Calu3 (cell line): ENCODE measurements around the gene SNAPC2. TPM values are rescaled to one million over a fixed set of nuclear protein-coding genes. Genes with fewer than 3 reads are reported as not detected.

Experiments
- BruUV-seq: library from RNA; stranded (reverse); fragments of 400-500 nt; replicated peaks from 2 replicates; lab custom pipeline; 2021; lab: Mats Ljungman, UMichigan
- CTCF ChIA-PET: fragments of 300-600 bp; sonication (Branson Sonifier 250); formaldehyde crosslinking; loops from one replicate; lab custom pipeline; 2022; ENCODE audit warnings: antibody characterized with exemption; lab: Charles Lee
- DNase-seq: peaks from one replicate; pipeline ENCODE4 v3.0.0; 2022
- H3K27ac Mint-ChIP-seq: one replicate; pipeline ENCODE4 v1.8.0; 2022; ENCODE audit warnings: mixed read lengths; ENCODE audit not compliant: unreplicated experiment
- H3K27me3 Mint-ChIP-seq: one replicate; pipeline ENCODE4 v1.8.0; 2022; ENCODE audit warnings: mixed read lengths; ENCODE audit not compliant: unreplicated experiment
- H3K36me3 Mint-ChIP-seq: one replicate; pipeline ENCODE4 v1.8.0; 2022; ENCODE audit warnings: mild to moderate bottlenecking, moderate library complexity, mixed read lengths; ENCODE audit not compliant: insufficient read depth, unreplicated experiment
- H3K4me1 Mint-ChIP-seq: one replicate; pipeline ENCODE4 v1.8.0; 2022; ENCODE audit warnings: mild to moderate bottlenecking, low read depth, mixed read lengths; ENCODE audit not compliant: unreplicated experiment
- H3K4me3 Mint-ChIP-seq: one replicate; pipeline ENCODE4 v1.8.0; 2022; ENCODE audit warnings: mild to moderate bottlenecking, low read depth, moderate library complexity, mixed read lengths; ENCODE audit not compliant: unreplicated experiment
- H3K9me3 Mint-ChIP-seq: one replicate; pipeline ENCODE4 v1.8.0; 2022; ENCODE audit warnings: low read depth, mixed read lengths; ENCODE audit not compliant: unreplicated experiment
- intact Hi-C: fragments of 100-400 bp; cut with micrococcal nuclease; formaldehyde crosslinking; loops from one replicate; pipeline ENCODE4 v1.10.0; 2022; ENCODE audit not compliant: unreplicated experiment
- total RNA-seq: library from RNA; stranded (reverse); gene quantifications from 2 replicates; pipeline ENCODE4 v1.2.3, GENCODE V29; 2022
- TF ChIP-seq, protein P1 (sequence below): fragments of 200-600 bp; IDR thresholded peaks from one replicate; pipeline ENCODE4 v1.8.0; 2022; ENCODE audit warnings: antibody characterized with exemption; ENCODE audit not compliant: unreplicated experiment

The SNAPC2 gene
- total RNA-seq, 1 experiment from 2014 or later = 12.1 TPM

DNA sequence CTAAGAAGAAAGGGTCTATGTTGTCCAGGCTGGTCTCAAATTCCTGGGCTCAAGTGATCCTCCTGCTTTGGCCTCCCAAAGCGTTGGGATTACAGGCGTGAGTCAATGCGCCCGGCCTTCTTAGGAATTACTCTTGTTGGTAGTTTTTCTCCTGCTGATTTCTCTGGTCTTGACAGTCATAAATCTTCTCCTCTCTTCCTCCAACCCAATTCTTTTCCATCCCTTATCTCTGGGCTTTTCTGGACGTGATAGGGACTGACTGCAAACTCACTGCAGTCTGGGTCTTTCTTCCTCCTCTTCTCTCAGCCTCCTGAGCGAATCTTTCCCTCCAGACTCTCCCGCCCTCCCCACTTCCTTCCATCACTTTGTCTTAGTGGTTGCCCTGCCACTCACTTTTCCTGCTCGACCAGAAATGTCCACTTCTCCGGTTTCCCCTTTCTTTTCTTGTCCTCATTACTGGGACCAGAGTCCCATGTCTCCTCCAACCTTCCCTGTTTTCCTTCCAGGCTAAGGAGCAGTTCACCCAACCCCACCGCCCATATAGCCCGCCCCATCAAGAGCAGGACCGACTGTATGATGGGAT, 45.2 kb downstream of the SNAPC2 start:
- Mint-ChIP-seq H3K27me3 (no peaks in the 10 kb centered on the region), H3K9me3 (no peaks in the 10 kb centered on the region), H3K4me3 (no peak overlapping the region), H3K36me3 (peaks cover 24% of the 10 kb centered on the region), H3K27ac (no peak overlapping the region), H3K4me1 (no peaks in the 10 kb centered on the region)
- TF ChIP-seq, protein P1, sequence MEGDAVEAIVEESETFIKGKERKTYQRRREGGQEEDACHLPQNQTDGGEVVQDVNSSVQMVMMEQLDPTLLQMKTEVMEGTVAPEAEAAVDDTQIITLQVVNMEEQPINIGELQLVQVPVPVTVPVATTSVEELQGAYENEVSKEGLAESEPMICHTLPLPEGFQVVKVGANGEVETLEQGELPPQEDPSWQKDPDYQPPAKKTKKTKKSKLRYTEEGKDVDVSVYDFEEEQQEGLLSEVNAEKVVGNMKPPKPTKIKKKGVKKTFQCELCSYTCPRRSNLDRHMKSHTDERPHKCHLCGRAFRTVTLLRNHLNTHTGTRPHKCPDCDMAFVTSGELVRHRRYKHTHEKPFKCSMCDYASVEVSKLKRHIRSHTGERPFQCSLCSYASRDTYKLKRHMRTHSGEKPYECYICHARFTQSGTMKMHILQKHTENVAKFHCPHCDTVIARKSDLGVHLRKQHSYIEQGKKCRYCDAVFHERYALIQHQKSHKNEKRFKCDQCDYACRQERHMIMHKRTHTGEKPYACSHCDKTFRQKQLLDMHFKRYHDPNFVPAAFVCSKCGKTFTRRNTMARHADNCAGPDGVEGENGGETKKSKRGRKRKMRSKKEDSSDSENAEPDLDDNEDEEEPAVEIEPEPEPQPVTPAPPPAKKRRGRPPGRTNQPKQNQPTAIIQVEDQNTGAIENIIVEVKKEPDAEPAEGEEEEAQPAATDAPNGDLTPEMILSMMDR = no peak
- CTCF ChIA-PET = no interaction called here
- intact Hi-C loops = no loop called here
- no TSS peak for BruUV-seq
- no peak for DNase-seq

DNA sequence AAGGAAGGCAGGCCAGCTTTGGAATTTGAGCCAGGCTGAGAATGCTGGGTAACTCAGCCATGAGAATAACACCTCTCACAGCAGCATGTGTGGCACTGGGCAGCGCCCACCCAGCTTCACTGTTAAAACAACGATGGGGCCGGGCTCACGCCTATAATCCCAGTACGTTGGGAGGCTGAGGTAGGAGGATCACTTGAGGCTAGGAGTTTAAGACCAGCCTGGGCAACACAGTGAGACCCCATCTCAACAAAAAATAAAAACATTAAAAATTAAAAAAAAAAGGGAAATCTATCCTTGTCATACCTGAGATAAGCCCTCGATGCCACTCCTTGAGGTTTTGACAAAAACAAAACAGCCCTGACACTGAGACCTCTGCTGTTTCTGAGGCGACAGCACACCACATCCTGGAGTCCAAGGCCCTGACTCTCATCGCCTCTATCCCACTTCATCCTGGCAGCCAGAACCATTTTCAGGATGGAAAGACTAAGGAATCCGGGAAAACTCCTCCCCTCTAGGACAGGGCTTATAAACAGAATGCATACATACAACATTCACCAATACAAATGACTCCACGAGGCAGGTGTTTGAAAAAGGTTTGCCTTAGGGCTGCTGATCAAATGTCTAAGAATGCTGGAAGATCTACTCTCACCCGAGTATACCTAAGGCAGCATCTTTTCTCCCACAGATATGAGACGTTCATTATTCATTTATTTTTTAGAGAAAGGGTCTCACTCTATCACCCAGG, 46.0 kb downstream of the SNAPC2 start:
- Mint-ChIP-seq H3K36me3 (peaks cover 28% of the 10 kb centered on the region), H3K4me3 (no peak overlapping the region)
- CTCF ChIA-PET = no interaction called here

DNA sequence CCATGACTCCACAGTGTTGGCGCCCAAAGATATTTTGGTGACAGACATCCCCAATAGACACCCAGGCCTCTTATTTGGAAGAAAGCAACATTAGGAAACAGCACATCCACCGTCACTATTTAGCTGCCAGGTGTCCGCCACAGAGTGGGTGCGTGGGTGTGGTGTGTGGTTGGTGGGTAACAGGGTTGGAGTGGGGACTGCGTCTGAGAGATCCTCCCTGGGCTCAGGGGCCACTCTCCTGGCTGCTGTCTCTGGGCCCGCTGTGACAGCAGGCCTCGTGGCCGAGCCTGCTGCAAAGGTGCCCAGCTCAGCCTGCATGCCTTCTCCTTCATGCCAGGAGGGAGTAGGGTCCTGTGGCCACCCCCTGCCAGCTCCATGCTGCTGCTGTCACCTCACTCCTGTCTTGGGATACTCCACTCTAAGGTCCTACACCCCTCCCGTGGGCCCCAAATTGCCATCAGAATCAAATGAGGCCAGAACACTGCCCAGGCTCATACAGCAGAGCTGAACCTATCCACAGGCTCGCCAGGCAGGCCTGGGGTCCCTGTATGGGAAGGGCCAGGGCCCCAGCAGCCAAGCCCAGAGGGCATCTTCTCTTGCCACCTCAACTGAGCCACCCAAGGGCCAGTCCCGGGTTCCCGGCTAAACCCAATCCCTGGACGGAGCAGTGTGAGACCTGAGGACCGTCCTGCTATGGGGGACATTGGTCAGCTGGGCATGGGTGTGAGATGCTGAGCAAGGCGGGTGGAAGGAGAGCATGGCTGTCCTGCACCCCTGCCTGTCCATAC, 48.1 kb downstream of the SNAPC2 start:
- no peaks in the 10 kb centered on the region for H3K4me1 Mint-ChIP-seq
- CTCF ChIA-PET = no interaction called here
- peaks cover 23% of the 10 kb centered on the region for H3K36me3 Mint-ChIP-seq
- TF ChIP-seq, protein P1 = no peak
- no peaks in the 10 kb centered on the region for H3K27me3 Mint-ChIP-seq
- no peaks in the 10 kb centered on the region for H3K9me3 Mint-ChIP-seq
- DNase-seq = no peak
- BruUV-seq = no TSS peak
- no peak overlapping the region for H3K4me3 Mint-ChIP-seq
- no peak overlapping the region for H3K27ac Mint-ChIP-seq
- intact Hi-C loops = no loop called here

More for the DNA sequence above, 46.0 kb downstream of the SNAPC2 start:
- H3K27ac Mint-ChIP-seq = no peak overlapping the region
- no peaks in the 10 kb centered on the region for H3K9me3 Mint-ChIP-seq
- H3K4me1 Mint-ChIP-seq = no peaks in the 10 kb centered on the region
- no TSS peak for BruUV-seq
- DNase-seq = no peak
- no peaks in the 10 kb centered on the region for H3K27me3 Mint-ChIP-seq
- TF ChIP-seq, protein P1 = no peak
- intact Hi-C loops = no loop called here

DNA sequence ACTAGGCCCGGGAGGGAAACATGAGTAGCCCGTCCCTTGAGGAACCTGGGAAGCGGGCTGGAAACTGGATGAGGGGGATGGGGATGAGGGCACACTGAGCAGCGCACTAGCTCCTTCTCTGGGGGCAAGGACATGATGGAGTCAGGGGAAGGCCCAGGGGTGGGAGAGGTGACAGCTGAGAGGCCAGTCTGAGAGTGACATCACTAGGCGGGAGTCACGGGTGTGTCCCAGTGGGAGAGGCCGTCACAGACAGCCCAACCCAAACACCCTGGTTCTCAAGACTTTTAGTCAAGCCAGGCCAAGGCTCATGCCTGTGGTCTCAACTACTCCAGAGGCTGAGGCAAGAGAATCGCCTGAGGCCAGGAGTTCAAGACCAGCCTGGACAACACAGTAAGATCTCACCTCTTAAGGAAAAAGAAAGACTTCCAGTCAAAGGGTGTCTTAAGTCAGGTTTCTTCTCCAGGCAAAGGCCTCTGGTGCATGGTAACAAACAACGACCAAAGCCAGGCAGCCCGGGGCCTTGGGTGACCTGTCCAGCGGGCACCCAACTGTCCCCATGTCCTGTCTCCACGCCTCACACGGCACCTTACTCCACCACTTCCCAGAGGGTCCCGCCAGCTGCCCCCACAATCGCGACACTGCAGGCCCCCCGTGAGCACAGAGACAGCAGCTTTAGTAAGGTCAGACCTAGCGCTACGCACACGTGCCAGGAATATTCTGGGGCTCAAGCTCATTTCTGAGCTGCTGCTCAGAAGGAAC, 48.8 kb downstream of the SNAPC2 start:
- CTCF ChIA-PET = interaction anchor here (0.9 kb wide), 1 partner anchor 282 kb away, joined by 4 read pairs; no protein-coding TSS in a partner anchor
- DNase-seq = no peak
- no peaks in the 10 kb centered on the region for H3K9me3 Mint-ChIP-seq
- no peak overlapping the region for H3K4me3 Mint-ChIP-seq
- intact Hi-C loops = no loop called here
- no TSS peak for BruUV-seq
- peaks cover 23% of the 10 kb centered on the region for H3K36me3 Mint-ChIP-seq
- TF ChIP-seq, protein P1 = no peak
- H3K27ac Mint-ChIP-seq = no peak overlapping the region
- no peaks in the 10 kb centered on the region for H3K4me1 Mint-ChIP-seq
- no peaks in the 10 kb centered on the region for H3K27me3 Mint-ChIP-seq
